ENCODE data around the gene ANKS1B.

GRCh38 chr12:98869886-98870503, 1114.7 kb downstream of the ANKS1B start:
- no peak for TF ChIP-seq TAF1 (conservative IDR thresholded peaks at IDR 0.05)
- TF ChIP-seq CTCF (IDR thresholded peaks at IDR 0.05; ENCODE audit: low read depth, low read length, missing input control) = no peak
- TF ChIP-seq ATF3 (IDR thresholded peaks at IDR 0.05) = no peak
- TF ChIP-seq SP1 (IDR thresholded peaks at IDR 0.05) = no peak
- no peak for TF ChIP-seq MAX (IDR thresholded peaks at IDR 0.05)
- no peak for TF ChIP-seq HNF4G (IDR thresholded peaks at IDR 0.05)
- no peak for TF ChIP-seq ZBTB33 (IDR thresholded peaks at IDR 0.05)
- no peak for TF ChIP-seq JUND (IDR thresholded peaks at IDR 0.05)
